ENCODE measurements around the gene PHC1.

- TF ChIP-seq POLR2A (IDR thresholded peaks at IDR 0.05) (peak in 1 of 2 donors; percentile 27), CTCF (IDR thresholded peaks at IDR 0.05) (peak in 4 of 6 experiments; percentile 31 to 54 (median 41))
Measured at GRCh38 chr12:8914033-8914715, at the start of gene PHC1.

All from thyroid gland (tissue), 4 donors.